Activated CD4-positive, alpha-beta T cell treated with anti-CD3 and anti-CD28 coated beads, Interleukin-2, amount 50 U/mL, for 4 hours (primary cell): Measurements from ENCODE around the gene C1orf185.
"Not testable (repeated sequence)": the region's sequence is repeated elsewhere in the genome, so short reads cannot be mapped to it uniquely, and the experiment has no call there.

Experiments used
- DNase-seq, 2 experiments: peaks; one replicate each; pipeline ENCODE4 v3.0.0-alpha.2; 2020

Gene C1orf185

GRCh38 chr1:51101976-51102375 is at the start of gene C1orf185:
TSS of gene C1orf185 (plus strand) at chr1:51102228. CDS start at chr1:51102234, 6 bp downstream.
- DNase-seq = no peak

- no peak for DNase-seq
These were observed 43.2 kb upstream of the C1orf185 start for GRCh38 chr1:51058858-51059257.

- DNase-seq = no peak
These were observed 40.7 kb upstream of the C1orf185 start for GRCh38 chr1:51061231-51061918.

DNA sequence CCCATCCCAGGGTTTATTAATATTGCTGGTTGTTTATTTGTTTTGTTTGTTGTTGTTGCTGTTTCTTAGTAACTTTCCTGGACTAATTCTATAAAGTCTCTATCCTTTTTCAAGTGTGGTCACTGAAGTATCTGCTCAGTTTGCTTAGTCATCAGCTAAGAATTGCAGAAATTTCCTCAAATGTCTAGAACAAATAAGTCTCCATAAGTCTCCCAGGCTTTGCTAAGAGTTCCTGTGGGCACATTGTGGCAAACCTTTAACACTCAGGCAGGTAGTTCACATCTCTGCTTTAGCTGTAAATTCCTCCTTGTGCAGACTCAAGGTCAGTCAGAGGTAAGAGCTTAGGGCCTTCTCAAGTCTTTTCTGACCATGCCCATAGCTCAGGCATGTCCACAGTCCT is 38.9 kb upstream of the C1orf185 start:
- DNase-seq = no peak

DNA sequence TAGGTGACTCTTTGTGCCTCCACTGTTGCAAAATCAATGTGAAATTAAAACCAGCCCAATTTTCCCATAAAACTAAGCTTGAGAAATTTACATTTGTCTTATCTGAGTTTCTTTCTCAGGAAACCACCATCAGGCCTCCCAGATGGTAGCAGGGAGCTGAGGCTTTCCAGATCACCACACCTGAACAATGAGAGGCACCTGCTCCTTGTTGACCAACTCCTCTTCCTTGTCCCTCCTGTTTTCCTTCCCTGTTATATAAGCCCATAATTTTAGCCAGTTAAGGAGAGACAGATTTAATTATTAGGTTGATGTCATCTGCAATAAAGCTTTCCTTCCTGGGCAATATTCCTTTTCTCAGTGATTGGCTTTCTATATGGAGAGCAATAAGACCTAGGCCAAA is 32.0 kb upstream of the C1orf185 start:
- DNase-seq = no peak

DNA sequence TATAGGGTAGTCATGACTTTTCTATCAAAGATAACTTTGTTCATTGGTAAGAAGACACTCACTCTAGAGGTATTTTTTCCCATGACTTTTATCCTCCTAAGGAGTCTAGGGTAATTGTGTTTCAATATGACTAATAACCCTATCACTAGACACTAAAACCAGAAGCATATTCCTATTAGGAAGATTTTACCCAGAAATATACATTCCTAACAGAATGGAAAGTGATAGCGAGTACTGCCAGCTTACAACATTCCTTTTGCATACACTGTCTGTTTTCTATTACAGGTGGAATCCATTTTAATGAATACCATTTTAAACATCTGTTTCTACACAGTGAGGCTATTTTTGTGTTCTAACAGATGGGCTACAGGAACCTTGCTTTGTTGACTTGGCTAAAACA is 31.4 kb upstream of the C1orf185 start:
- DNase-seq = no peak

GRCh38 chr1:51071291-51072042 is 30.6 kb upstream of the C1orf185 start:
- DNase-seq = no peak

DNA sequence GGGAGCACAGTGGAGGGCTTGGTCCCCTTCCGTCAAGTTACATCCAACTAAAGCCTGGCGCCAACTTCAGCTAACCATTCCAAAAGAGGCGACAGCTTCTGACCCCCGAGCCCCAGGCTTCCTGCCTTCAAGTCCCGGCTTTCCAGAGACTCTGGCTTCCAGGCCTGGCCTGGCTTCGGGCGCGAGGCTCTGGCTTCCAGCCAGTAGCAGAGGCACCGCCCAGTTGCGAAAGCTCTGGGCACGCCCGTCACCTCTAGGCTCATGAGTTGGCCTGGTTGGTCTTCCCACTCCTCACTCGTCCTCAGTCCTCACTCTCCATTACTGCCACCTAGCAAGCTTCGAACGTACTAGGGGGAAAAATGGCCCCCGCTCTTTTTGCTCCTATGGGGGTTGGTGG is 30.0 kb upstream of the C1orf185 start:
- no peak for DNase-seq

DNA sequence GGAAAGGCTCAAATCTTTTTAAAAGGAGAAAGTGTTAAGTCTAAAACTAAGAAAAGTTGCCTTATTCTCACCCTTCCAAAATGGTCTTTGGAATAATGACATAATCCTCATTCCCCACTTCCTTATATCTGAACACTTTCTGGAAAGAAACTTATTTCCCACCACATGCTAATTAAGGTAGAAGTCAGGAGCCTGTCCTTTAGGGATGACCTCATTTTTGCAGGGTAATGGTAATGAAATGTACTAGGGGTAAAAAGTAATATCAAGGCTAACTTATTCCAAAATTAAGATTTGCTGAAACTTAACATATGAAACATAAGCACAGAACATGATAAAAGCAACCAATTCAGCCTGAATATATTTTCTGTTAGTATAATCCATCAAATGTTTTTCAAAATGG is 29.4 kb upstream of the C1orf185 start:
- no peak for DNase-seq

DNA sequence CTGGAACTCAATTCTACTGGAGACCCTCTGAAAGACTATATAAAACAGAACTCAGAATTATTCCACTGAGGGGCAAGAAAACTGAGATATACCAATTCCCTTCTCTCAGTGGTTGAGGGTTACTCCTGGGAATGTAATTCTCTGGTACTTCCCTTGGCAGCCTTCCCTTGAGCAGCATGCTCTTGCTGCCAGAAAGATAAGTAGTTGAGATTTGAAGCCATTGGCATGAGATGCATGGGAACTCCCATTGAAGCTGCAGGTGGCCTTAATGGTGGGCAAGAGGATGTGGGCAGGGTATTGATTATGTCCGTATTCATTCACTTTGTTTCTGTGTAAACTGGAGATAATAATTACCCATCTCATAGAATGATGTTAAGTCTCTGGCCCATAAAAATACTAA is 28.6 kb upstream of the C1orf185 start:
- DNase-seq = no peak

- no peak for DNase-seq
These were observed 15.3 kb upstream of the C1orf185 start for GRCh38 chr1:51086496-51087271.

- no peak for DNase-seq
These were observed 13.6 kb upstream of the C1orf185 start for GRCh38 chr1:51088474-51088873.

GRCh38 chr1:51093581-51093980 is 8.4 kb upstream of the C1orf185 start:
- DNase-seq = no peak

GRCh38 chr1:51097171-51097570 is 4.9 kb upstream of the C1orf185 start:
- no peak for DNase-seq

- DNase-seq = no peak
These were observed 1.7 kb upstream of the C1orf185 start for GRCh38 chr1:51100264-51100880.

GRCh38 chr1:51114137-51114536 is 12.1 kb downstream of the C1orf185 start:
- no peak for DNase-seq

DNA sequence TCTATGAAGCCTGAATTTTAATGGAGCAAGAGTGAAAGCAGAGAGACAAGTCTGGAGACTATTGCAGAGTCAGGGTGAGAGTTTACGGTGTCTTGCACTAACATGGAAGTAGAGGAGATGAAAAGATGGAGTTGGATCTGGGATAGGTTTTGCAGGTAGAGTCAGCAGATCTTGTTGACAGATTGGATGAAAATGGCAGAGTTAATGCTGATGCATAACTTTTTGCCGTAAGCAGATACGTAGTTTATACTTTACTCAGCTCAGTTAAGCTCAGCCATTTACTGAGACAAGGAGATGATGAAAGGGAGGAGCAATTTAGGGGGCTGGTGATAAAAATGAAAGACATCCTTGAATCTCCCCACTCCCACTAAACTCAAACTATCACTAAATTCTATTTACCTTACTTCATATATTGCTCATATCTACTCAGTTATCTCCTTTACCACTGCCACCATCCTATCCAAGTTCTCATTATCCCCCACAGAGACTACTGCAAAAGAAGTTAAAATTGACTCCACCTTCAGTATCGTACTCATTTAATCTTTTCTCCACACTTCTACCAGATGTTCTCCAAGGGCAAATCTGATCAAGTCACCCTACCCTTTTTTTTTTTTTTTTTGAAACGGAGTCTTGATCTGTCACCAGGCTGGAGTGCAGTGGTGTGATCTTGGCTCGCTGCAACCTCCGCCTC is 13.8 kb downstream of the C1orf185 start:
- no peak for DNase-seq

DNA sequence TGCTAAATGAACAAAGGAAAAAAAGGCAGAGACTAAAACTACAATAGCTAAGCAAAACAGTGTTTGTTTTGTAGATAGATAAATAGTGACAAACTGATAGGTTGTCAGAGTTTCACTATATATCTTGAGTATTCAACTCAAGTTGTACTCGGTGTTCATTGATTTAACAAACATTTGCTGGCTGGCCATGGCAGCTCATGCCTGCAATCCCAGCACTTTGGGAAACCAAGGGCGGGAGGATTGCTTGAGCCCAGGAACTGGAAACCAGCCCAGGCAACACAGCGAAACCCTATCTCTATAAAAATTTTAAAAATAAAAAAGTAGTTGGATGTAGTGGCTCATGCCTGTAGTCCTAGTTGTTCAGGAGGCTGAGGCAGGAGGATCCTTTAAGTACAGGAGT is 17.3 kb downstream of the C1orf185 start:
- DNase-seq = no peak

DNA sequence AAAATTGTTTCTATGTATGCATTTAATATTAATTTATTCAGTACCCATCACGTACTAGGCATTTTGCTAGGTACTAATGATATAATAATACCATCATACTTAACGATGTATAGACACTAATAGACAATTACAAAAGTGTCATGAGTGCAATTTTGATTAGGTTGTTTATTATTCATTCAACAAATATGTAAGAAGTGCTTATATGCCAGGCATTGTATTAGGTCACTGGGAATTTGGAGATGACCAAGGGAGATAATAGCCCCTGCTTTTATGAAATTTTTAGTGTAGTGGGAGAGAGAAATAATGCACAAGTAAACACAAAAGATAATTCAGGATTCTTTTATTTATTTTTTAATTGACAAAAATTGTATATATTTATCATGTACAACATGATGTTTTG is 18.6 kb downstream of the C1orf185 start:
- no peak for DNase-seq

- not testable (repeated sequence) for DNase-seq
These were observed 25.1 kb downstream of the C1orf185 start for GRCh38 chr1:51127152-51127551.

- no peak for DNase-seq
These were observed 29.2 kb downstream of the C1orf185 start for GRCh38 chr1:51131185-51131584.

DNA sequence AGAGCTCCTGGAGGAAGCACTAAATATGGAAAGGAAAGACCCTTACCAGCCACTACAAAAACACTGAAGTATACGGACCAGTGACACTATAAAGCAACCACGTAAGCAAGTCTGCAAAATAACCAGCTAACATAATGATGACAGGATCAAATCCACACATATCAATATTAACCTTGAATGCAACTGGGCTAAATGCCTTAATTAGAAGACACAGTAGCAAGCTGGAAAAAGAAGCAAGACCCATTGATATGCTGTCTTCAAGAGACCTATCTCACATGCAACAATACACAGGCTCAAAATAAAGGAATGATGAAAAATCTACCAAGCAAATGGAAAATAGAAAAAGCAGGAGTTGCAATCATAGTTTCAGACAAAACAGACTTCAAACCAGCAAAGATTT is 31.0 kb downstream of the C1orf185 start:
- no peak for DNase-seq

DNA sequence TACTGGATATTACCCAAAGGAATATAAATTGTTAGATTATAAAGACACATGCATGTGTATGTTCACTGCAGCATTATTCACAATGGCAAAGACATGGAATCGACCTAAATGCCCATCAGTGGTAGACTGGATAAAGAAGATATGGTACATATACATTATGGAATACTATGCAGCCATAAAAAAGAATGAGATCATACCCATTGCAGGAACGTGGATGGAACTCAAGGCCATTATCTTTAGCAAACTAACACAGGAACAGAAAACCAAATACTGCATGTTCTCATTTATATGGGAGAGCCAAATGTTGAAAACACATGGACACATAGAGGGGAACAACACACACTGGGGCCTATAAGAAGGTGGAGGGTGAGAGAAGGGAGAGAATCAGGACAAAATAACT is 35.7 kb downstream of the C1orf185 start:
- DNase-seq = not testable (repeated sequence)
